Naive thymus-derived CD8-positive, alpha-beta T cell (primary cell): ENCODE results near the gene LIN9. TPM values are rescaled to one million over a fixed set of nuclear protein-coding genes. Genes with fewer than 3 reads are reported as not detected.

Experiments used
- ATAC-seq, 2 donors: fragments of 150-1000 bp; cut with Tn5 transposase in 1 of 2; sonication (Bioruptor Pico), chemical (Tn5 transposase) in 1 of 2; 1 replicate in 1 of 2; 2 replicates in 1 of 2; pipeline ENCODE4 v1.10.0; 2021; ENCODE audit warnings: mild to moderate bottlenecking in 2 of 2, moderate library complexity in 2 of 2
- POLR2A ChIA-PET: fragments of 350-600 bp; sonication (Branson Sonifier 250); formaldehyde crosslinking; loops from one replicate; lab custom pipeline; 2021; ENCODE audit warnings: antibody characterized with exemption; lab: Charles Lee
- DNase-seq, 10 donors: peaks; one replicate each; pipeline versions ENCODE4 v3.0.0 to v3.0.0-alpha.2; 2020 to 2022
- H3K27ac Mint-ChIP-seq, 10 donors: one replicate each; pipeline ENCODE4 v1.8.0; 2020 to 2022; ENCODE audit warnings: mild to moderate bottlenecking in 10 of 10, mixed read lengths in 10 of 10, moderate library complexity in 4 of 10, inconsistent platforms in 1 of 10
- H3K27me3 Mint-ChIP-seq, 5 donors: one replicate each; pipeline ENCODE4 v1.8.0; 2021 to 2022; ENCODE audit warnings: mixed read lengths in 5 of 5
- H3K36me3 Mint-ChIP-seq, 3 donors: one replicate each; pipeline ENCODE4 v1.8.0; 2020 to 2022; ENCODE audit warnings: mixed read lengths in 3 of 3, mild to moderate bottlenecking in 2 of 3, inconsistent platforms in 1 of 3
- H3K4me1 Mint-ChIP-seq, 4 donors: one replicate each; pipeline ENCODE4 v1.8.0; 2021 to 2022; ENCODE audit warnings: mixed read lengths in 4 of 4
- H3K4me3 Mint-ChIP-seq, 10 donors: one replicate each; pipeline ENCODE4 v1.8.0; 2020 to 2022; ENCODE audit warnings: mild to moderate bottlenecking in 10 of 10, mixed read lengths in 10 of 10, moderate library complexity in 6 of 10, inconsistent platforms in 1 of 10
- H3K9me3 Mint-ChIP-seq, 9 donors: one replicate each; pipeline ENCODE4 v1.8.0; 2020 to 2022; ENCODE audit warnings: mixed read lengths in 9 of 9, mild to moderate bottlenecking in 3 of 9, inconsistent platforms in 1 of 9, moderate library complexity in 1 of 9
- polyA plus RNA-seq, 3 donors: library from polyadenylated mRNA; unstranded; fragments of 300-500 nt; fragmentation: Illumina TruSeq; gene quantifications; one replicate each; pipeline ENCODE4 v1.2.3, GENCODE V29; 2021
- total RNA-seq, 8 experiments: library from RNA in 2 of 8; stranded (reverse) in 2 of 8; gene quantifications; one replicate each; pipeline ENCODE4 v1.2.3 and lab custom pipeline; 2021 to 2026

LIN9 gene
- total and polyA plus RNA-seq, 5 experiments from 2014 or later, result 3.6 to 8.7 (median 4.2) TPM

- POLR2A ChIA-PET, result no interaction called here
- Mint-ChIP-seq H3K4me3 (no peak overlapping the region), H3K27ac (no peak overlapping the region), H3K36me3 (no peaks in the 10 kb centered on the region), H3K9me3 (peaks cover 0 to 1% (median 0%) of the 10 kb centered on the region in 9 donors), H3K27me3 (peaks cover 0 to 12% (median 4%) of the 10 kb centered on the region in 5 donors), H3K4me1 (peaks cover 6 to 14% (median 10%) of the 10 kb centered on the region in 4 donors)
- DNase-seq (no peak), ATAC-seq (no peak)
Observed at GRCh38 chr1:226312065-226312464, 3.1 kb upstream of the LIN9 start.

GRCh38 chr1:226311376-226311775, 2.4 kb upstream of the LIN9 start:
- Mint-ChIP-seq H3K27ac (no peak overlapping the region), H3K4me3 (no peak overlapping the region), H3K4me1 (peaks cover 6 to 20% (median 11%) of the 10 kb centered on the region in 4 donors), H3K9me3 (peaks cover 0 to 1% (median 0%) of the 10 kb centered on the region in 9 donors), H3K27me3 (peaks cover 0 to 12% (median 4%) of the 10 kb centered on the region in 5 donors), H3K36me3 (no peaks in the 10 kb centered on the region)
- DNase-seq, result no peak
- ATAC-seq, result no peak
- POLR2A ChIA-PET, result interaction anchor here (0.5 kb wide), 1 partner anchor 1969 kb away, joined by 5 read pairs; no protein-coding TSS in a partner anchor

- Mint-ChIP-seq H3K4me3 (peak overlapping the region in 6 of 10 donors; percentile 34 to 85 (median 80)), H3K9me3 (peaks cover 0 to 1% (median 0%) of the 10 kb centered on the region in 9 donors), H3K4me1 (peaks cover 6 to 20% (median 12%) of the 10 kb centered on the region in 4 donors), H3K27ac (no peak overlapping the region), H3K36me3 (no peaks in the 10 kb centered on the region), H3K27me3 (peaks cover 0 to 12% (median 4%) of the 10 kb centered on the region in 5 donors)
- DNase-seq, result no peak
- ATAC-seq, result no peak
- POLR2A ChIA-PET, result interaction anchor here (0.5 kb wide), 1 partner anchor 1969 kb away, joined by 5 read pairs; no protein-coding TSS in a partner anchor
Observed at GRCh38 chr1:226310637-226311195, 1.8 kb upstream of the LIN9 start.

GRCh38 chr1:226310245-226310540, 1.2 kb upstream of the LIN9 start:
- POLR2A ChIA-PET, result interaction anchor here (1.2 kb wide), 1 partner anchor 124 kb away, joined by 4 read pairs; no protein-coding TSS in a partner anchor
- DNase-seq, result no peak

GRCh38 chr1:226309398-226310244, 657 bp upstream of the LIN9 start:
- Mint-ChIP-seq H3K9me3 (peaks cover 0 to 1% (median 0%) of the 10 kb centered on the region in 9 donors), H3K4me1 (peaks cover 6 to 21% (median 17%) of the 10 kb centered on the region in 4 donors), H3K27me3 (peaks cover 0 to 12% (median 4%) of the 10 kb centered on the region in 5 donors), H3K36me3 (no peaks in the 10 kb centered on the region), H3K4me3 (peak overlapping the region; percentile 65 to 85 (median 82)), H3K27ac (peak overlapping the region in 4 of 10 donors; percentile 33 to 62 (median 54))
- POLR2A ChIA-PET, result interaction anchor here (0.5 to 1.2 kb wide), 5 partner anchors 99 to 701 kb away, joined by 3 to 4 read pairs (median 4); partner anchors contain the start of genes COQ8A, PARP1 and SDE2
- ATAC-seq (peak; percentile 67 to 68), DNase-seq (no peak)

More at GRCh38 chr1:226310245-226310540, 1.2 kb upstream of the LIN9 start:
- peaks cover 6 to 20% (median 15%) of the 10 kb centered on the region in 4 donors for H3K4me1 Mint-ChIP-seq
- H3K4me3 Mint-ChIP-seq, result peak overlapping the region; percentile 65 to 85 (median 82)
- ATAC-seq, result no peak
- peaks cover 0 to 12% (median 4%) of the 10 kb centered on the region in 5 donors for H3K27me3 Mint-ChIP-seq
- H3K9me3 Mint-ChIP-seq, result peaks cover 0 to 1% (median 0%) of the 10 kb centered on the region in 9 donors
- H3K36me3 Mint-ChIP-seq, result no peaks in the 10 kb centered on the region
- peak overlapping the region in 1 of 10 donors; percentile 17 for H3K27ac Mint-ChIP-seq

- H3K9me3 Mint-ChIP-seq, result no peaks in the 10 kb centered on the region
- peak overlapping the region; percentile 84 to 96 (median 92) for H3K4me3 Mint-ChIP-seq
- peak overlapping the region in 9 of 10 donors; percentile 31 to 94 (median 87) for H3K27ac Mint-ChIP-seq
- H3K27me3 Mint-ChIP-seq, result peaks cover 0 to 12% (median 2%) of the 10 kb centered on the region in 5 donors
- peaks cover 0 to under 1% (median 0%) of the 10 kb centered on the region in 3 donors for H3K36me3 Mint-ChIP-seq
- POLR2A ChIA-PET, result interaction anchor here (1.2 kb wide), 2 partner anchors 100 to 183 kb away, joined by 3 to 4 read pairs; partner anchors contain the start of gene PARP1
- H3K4me1 Mint-ChIP-seq, result peaks cover 10 to 24% (median 22%) of the 10 kb centered on the region in 4 donors
- DNase-seq (peak in 1 of 10 donors; percentile 5), ATAC-seq (peak in 1 of 2 donors; percentile 2)
Observed at GRCh38 chr1:226308166-226308722, 720 bp downstream of the LIN9 start.

- peaks cover 0 to 8% (median 0%) of the 10 kb centered on the region in 3 donors for H3K36me3 Mint-ChIP-seq
- no peak overlapping the region for H3K4me3 Mint-ChIP-seq
Observed at GRCh38 chr1:226306425-226306824, 2.5 kb downstream of the LIN9 start.

GRCh38 chr1:226305184-226305583, 3.8 kb downstream of the LIN9 start:
- peaks cover 18 to 36% (median 30%) of the 10 kb centered on the region in 4 donors for H3K4me1 Mint-ChIP-seq
- peaks cover 0 to 6% (median 0%) of the 10 kb centered on the region in 5 donors for H3K27me3 Mint-ChIP-seq
- no peak for DNase-seq

More at GRCh38 chr1:226306425-226306824, 2.5 kb downstream of the LIN9 start:
- peaks cover 0 to 12% (median 1%) of the 10 kb centered on the region in 5 donors for H3K27me3 Mint-ChIP-seq
- POLR2A ChIA-PET, result interaction anchor here (0.7 kb wide), 1 partner anchor 21 kb away, joined by 3 read pairs; no protein-coding TSS in a partner anchor
- H3K27ac Mint-ChIP-seq, result no peak overlapping the region
- DNase-seq, result no peak
- H3K9me3 Mint-ChIP-seq, result no peaks in the 10 kb centered on the region
- no peak for ATAC-seq
- H3K4me1 Mint-ChIP-seq, result peaks cover 17 to 31% (median 29%) of the 10 kb centered on the region in 4 donors

GRCh38 chr1:226304291-226304955, 4.5 kb downstream of the LIN9 start:
- Mint-ChIP-seq H3K36me3 (peaks cover 0 to 22% (median 2%) of the 10 kb centered on the region in 3 donors), H3K4me1 (peaks cover 14 to 30% (median 24%) of the 10 kb centered on the region in 4 donors), H3K27me3 (no peaks in the 10 kb centered on the region), H3K9me3 (no peaks in the 10 kb centered on the region), H3K27ac (peak overlapping the region in 1 of 10 donors; percentile 67), H3K4me3 (no peak overlapping the region)
- POLR2A ChIA-PET, result interaction anchor here (0.5 kb wide), 1 partner anchor 310 kb away, joined by 4 read pairs; no protein-coding TSS in a partner anchor
- DNase-seq, result no peak
- ATAC-seq, result no peak

More at GRCh38 chr1:226305184-226305583, 3.8 kb downstream of the LIN9 start:
- ATAC-seq, result no peak
- Mint-ChIP-seq H3K36me3 (peaks cover 0 to 17% (median 0%) of the 10 kb centered on the region in 3 donors), H3K4me3 (no peak overlapping the region), H3K27ac (no peak overlapping the region), H3K9me3 (no peaks in the 10 kb centered on the region)
- POLR2A ChIA-PET, result no interaction called here

- POLR2A ChIA-PET, result interaction anchor here (0.7 kb wide), 1 partner anchor 26 kb away, joined by 5 read pairs; no protein-coding TSS in a partner anchor
- no peak for ATAC-seq
Observed at GRCh38 chr1:226302731-226303130, 6.2 kb downstream of the LIN9 start.

GRCh38 chr1:226296911-226297310, 12.1 kb downstream of the LIN9 start:
- no peak overlapping the region for H3K27ac Mint-ChIP-seq
- H3K9me3 Mint-ChIP-seq, result no peaks in the 10 kb centered on the region
- H3K4me3 Mint-ChIP-seq, result no peak overlapping the region
- DNase-seq (no peak), ATAC-seq (no peak)
- peaks cover 0 to 81% (median 10%) of the 10 kb centered on the region in 3 donors for H3K36me3 Mint-ChIP-seq
- H3K4me1 Mint-ChIP-seq, result peaks cover 0 to 7% (median 5%) of the 10 kb centered on the region in 4 donors
- POLR2A ChIA-PET, result no interaction called here
- no peaks in the 10 kb centered on the region for H3K27me3 Mint-ChIP-seq

More at GRCh38 chr1:226302731-226303130, 6.2 kb downstream of the LIN9 start:
- Mint-ChIP-seq H3K9me3 (no peaks in the 10 kb centered on the region), H3K4me3 (no peak overlapping the region), H3K27ac (no peak overlapping the region), H3K36me3 (peaks cover 0 to 38% (median 4%) of the 10 kb centered on the region in 3 donors), H3K27me3 (no peaks in the 10 kb centered on the region), H3K4me1 (peaks cover 14 to 30% (median 19%) of the 10 kb centered on the region in 4 donors)
- no peak for DNase-seq
